Liver (tissue), 9 donors: Measurements from ENCODE around the gene P4HTM. TPM values are rescaled to one million over a fixed set of nuclear protein-coding genes. Genes with fewer than 3 reads are reported as not detected.
"Not testable (repeated sequence)": the region's sequence is repeated elsewhere in the genome, so short reads cannot be mapped to it uniquely, and the experiment has no call there.

Experiments
- DNase-seq: peaks from one replicate; pipeline ENCODE4 v3.0.0-alpha.2; 2017; ENCODE audit warnings: low spot score
- H3K27ac ChIP-seq, 2 donors: one replicate each; pipeline ENCODE4 v1.7.0; 2013; ENCODE audit warnings: inconsistent platforms in 2 of 2, low read length in 2 of 2, control low read depth in 1 of 2, low read depth in 1 of 2, mild to moderate bottlenecking in 1 of 2
- H3K27me3 ChIP-seq, 4 donors: one replicate each; pipeline versions ENCODE4 v1.6.1 to v1.7.0; 2013; ENCODE audit warnings: low read length in 3 of 4, inconsistent platforms in 1 of 4, mild to moderate bottlenecking in 1 of 4, moderate library complexity in 1 of 4; ENCODE audit not compliant: control insufficient read depth in 4 of 4, insufficient read depth in 4 of 4
- H3K36me3 ChIP-seq, 4 donors: one replicate each; pipeline versions ENCODE4 v1.6.1 to v1.7.0; 2013; ENCODE audit warnings: low read length in 3 of 4, mild to moderate bottlenecking in 3 of 4, low read depth in 1 of 4, moderate library complexity in 1 of 4; ENCODE audit not compliant: control insufficient read depth in 4 of 4, insufficient read depth in 3 of 4
- H3K4me1 ChIP-seq, 4 donors: one replicate each; pipeline versions ENCODE4 v1.6.1 to v1.7.0; 2013; ENCODE audit warnings: low read length in 3 of 4, mild to moderate bottlenecking in 3 of 4, moderate library complexity in 1 of 4; ENCODE audit not compliant: control insufficient read depth in 4 of 4, insufficient read depth in 4 of 4
- H3K4me3 ChIP-seq, 3 donors: one replicate each; pipeline versions ENCODE4 v1.6.1 to v1.7.0; 2013; ENCODE audit warnings: low read length in 3 of 3, control low read depth in 1 of 3, low read depth in 1 of 3, mild to moderate bottlenecking in 1 of 3
- H3K9ac ChIP-seq, 2 donors: one replicate each; pipeline ENCODE4 v1.7.0; 2013; ENCODE audit warnings: low read length in 2 of 2, mild to moderate bottlenecking in 2 of 2, moderate library complexity in 2 of 2, control low read depth in 1 of 2, low read depth in 1 of 2
- H3K9me3 ChIP-seq, 4 donors: one replicate each; pipeline versions ENCODE4 v1.6.1 to v1.7.0; 2013; ENCODE audit warnings: low read length in 3 of 4; ENCODE audit not compliant: control insufficient read depth in 4 of 4
- ATF3 ChIP-seq: IDR thresholded peaks from 2 replicates; pipeline ENCODE4 v1.6.1; 2016; ENCODE audit warnings: antibody characterized with exemption
- CTCF ChIP-seq: fragments of 150-350 bp; IDR thresholded peaks from 2 replicates; pipeline ENCODE4 v1.5.1; 2017; ENCODE audit warnings: improper control_type of control experiment, low read depth, low read length; ENCODE audit not compliant: missing input control
- EGR1 ChIP-seq, 2 donors: IDR thresholded peaks; 2 replicates each; pipeline ENCODE4 v1.6.1; 2016 to 2018; ENCODE audit warnings: antibody characterized with exemption in 2 of 2, low read depth in 2 of 2
- FOXA1 ChIP-seq: IDR thresholded peaks from 2 replicates; pipeline ENCODE4 v1.6.1; 2016; ENCODE audit warnings: antibody characterized with exemption
- FOXA2 ChIP-seq: IDR thresholded peaks from 2 replicates; pipeline ENCODE4 v1.6.1; 2016; ENCODE audit warnings: antibody characterized with exemption
- GABPA ChIP-seq, 2 donors: IDR thresholded peaks in 1 of 2; conservative IDR thresholded peaks in 1 of 2; 2 replicates each; pipeline ENCODE4 v1.6.1; 2016; ENCODE audit warnings: antibody characterized with exemption in 2 of 2, mild to moderate bottlenecking in 1 of 2, moderate library complexity in 1 of 2
- HNF4A ChIP-seq, 2 donors: conservative IDR thresholded peaks; 2 replicates each; pipeline ENCODE4 v1.6.1; 2016; ENCODE audit warnings: antibody characterized with exemption in 2 of 2, mild to moderate bottlenecking in 2 of 2
- HNF4G ChIP-seq: IDR thresholded peaks from 2 replicates; pipeline ENCODE4 v1.6.1; 2016; ENCODE audit warnings: antibody characterized with exemption
- JUND ChIP-seq, 2 donors: IDR thresholded peaks; 2 replicates each; pipeline ENCODE4 v1.6.1; 2016; ENCODE audit warnings: antibody characterized with exemption in 2 of 2
- MAX ChIP-seq: IDR thresholded peaks from 2 replicates; pipeline ENCODE4 v1.6.1; 2016; ENCODE audit warnings: antibody characterized with exemption
- NR2F2 ChIP-seq: IDR thresholded peaks from 2 replicates; pipeline ENCODE4 v1.6.1; 2016; ENCODE audit warnings: antibody characterized with exemption
- RAD21 ChIP-seq, 2 donors: IDR thresholded peaks; 2 replicates each; pipeline ENCODE4 v1.6.1; 2016; ENCODE audit warnings: antibody characterized with exemption in 2 of 2, mild to moderate bottlenecking in 2 of 2
- REST ChIP-seq: IDR thresholded peaks from 2 replicates; pipeline ENCODE4 v1.6.1; 2016; ENCODE audit warnings: antibody characterized with exemption, mild to moderate bottlenecking
- RXRA ChIP-seq, 2 donors: IDR thresholded peaks; 2 replicates each; pipeline ENCODE4 v1.6.1; 2017 to 2018; ENCODE audit warnings: antibody characterized with exemption in 2 of 2, mild to moderate bottlenecking in 1 of 2
- SP1 ChIP-seq: IDR thresholded peaks from 2 replicates; pipeline ENCODE4 v1.6.1; 2018; ENCODE audit warnings: antibody characterized with exemption, mild to moderate bottlenecking
- TAF1 ChIP-seq: conservative IDR thresholded peaks from 2 replicates; pipeline ENCODE4 v1.6.1; 2016; ENCODE audit warnings: antibody characterized with exemption, mild to moderate bottlenecking
- YY1 ChIP-seq: IDR thresholded peaks from 2 replicates; pipeline ENCODE4 v1.6.1; 2016; ENCODE audit warnings: antibody characterized with exemption, mild to moderate bottlenecking
- ZBTB33 ChIP-seq: IDR thresholded peaks from 2 replicates; pipeline ENCODE4 v1.6.1; 2016; ENCODE audit warnings: antibody characterized with exemption
- WGBS: extraction: QIAGEN DNeasy Blood & Tissue Kit; methylation state at CpG from one replicate; pipeline ENCODE4 v1.1.7; 2013; 5-methylcytosine and 5-hydroxymethylcytosine counted together
- polyA plus RNA-seq, 2 donors: library from polyadenylated mRNA; stranded (reverse) in 1 of 2; unstranded in 1 of 2; fragments of 200-250 nt in 1 of 2; fragments of >200 nt in 1 of 2; fragmentation: Nextera tagmentation in 1 of 2; extraction: Ambion mirVana in 1 of 2; gene quantifications; one replicate each; pipeline versions ENCODE4 v1.2.1 to v1.2.3, GENCODE V29; 2013 to 2015
- total RNA-seq, 2 donors: library from RNA; depleted of rRNA; stranded (reverse); fragments of >200 nt; gene quantifications; one replicate each; pipeline ENCODE4 v1.2.3, GENCODE V29; 2014
- donor health status: healthy.
- donor health status: healthy.
- donor health status: healthy.
- donor health status: healthy.
- donor health status: healthy.

P4HTM gene
- total and polyA plus RNA-seq, 4 donors = 10.0 to 16.2 (median 11.9) TPM

GRCh38 chr3:49007771-49008528, 17.9 kb downstream of the P4HTM start:
- TF ChIP-seq RAD21 (IDR thresholded peaks at IDR 0.05) (no peak), HNF4A (conservative IDR thresholded peaks at IDR 0.05) (no peak), GABPA (IDR thresholded peaks at IDR 0.05 in 1 of 2, conservative IDR thresholded peaks at IDR 0.05 in 1 of 2) (no peak), FOXA2 (no peak), FOXA1 (no peak), JUND (IDR thresholded peaks at IDR 0.05) (no peak), MAX (no peak), EGR1 (IDR thresholded peaks at IDR 0.05; ENCODE audit: low read depth in 2 of 2) (no peak), YY1 (no peak), CTCF (no peak), NR2F2 (no peak), HNF4G (no peak), SP1 (no peak), ATF3 (no peak), RXRA (IDR thresholded peaks at IDR 0.05) (no peak), TAF1 (no peak), REST (no peak), ZBTB33 (no peak)
- Histone ChIP-seq H3K9ac (peak overlapping the region in 1 of 2 donors; percentile 81), H3K4me1 (peaks cover 6 to 31% (median 20%) of the 10 kb centered on the region in 4 donors), H3K27ac (peak overlapping the region; percentile 80 to 98), H3K4me3 (peak overlapping the region in 2 of 3 donors; percentile 64 to 69), H3K27me3 (no peaks in the 10 kb centered on the region), H3K36me3 (peaks cover 0 to 16% (median 2%) of the 10 kb centered on the region in 4 donors), H3K9me3 (no peaks in the 10 kb centered on the region)
- 23% methylated on average over 41 of the region's 41 CpGs for WGBS
- peak; percentile 94 for DNase-seq

GRCh38 chr3:49008627-49009026, 18.6 kb downstream of the P4HTM start:
- Histone ChIP-seq H3K4me1 (peaks cover 6 to 31% (median 20%) of the 10 kb centered on the region in 4 donors), H3K36me3 (peaks cover 0 to 18% (median 2%) of the 10 kb centered on the region in 4 donors), H3K27ac (peak overlapping the region in 1 of 2 donors; percentile 64)
- H3K9me3 ChIP-seq, H3K4me3 ChIP-seq, H3K9ac ChIP-seq, DNase-seq, H3K27me3 ChIP-seq: not testable (repeated sequence)
- 94% methylated on average over 5 of the region's 5 CpGs for WGBS
